ENCODE results near the gene MYLK3. TPM values are rescaled to one million over a fixed set of nuclear protein-coding genes. Genes with fewer than 3 reads are reported as not detected.

MYLK3 gene
- total RNA-seq, 1 donor from 2014 or later: 0.49 TPM

DNA sequence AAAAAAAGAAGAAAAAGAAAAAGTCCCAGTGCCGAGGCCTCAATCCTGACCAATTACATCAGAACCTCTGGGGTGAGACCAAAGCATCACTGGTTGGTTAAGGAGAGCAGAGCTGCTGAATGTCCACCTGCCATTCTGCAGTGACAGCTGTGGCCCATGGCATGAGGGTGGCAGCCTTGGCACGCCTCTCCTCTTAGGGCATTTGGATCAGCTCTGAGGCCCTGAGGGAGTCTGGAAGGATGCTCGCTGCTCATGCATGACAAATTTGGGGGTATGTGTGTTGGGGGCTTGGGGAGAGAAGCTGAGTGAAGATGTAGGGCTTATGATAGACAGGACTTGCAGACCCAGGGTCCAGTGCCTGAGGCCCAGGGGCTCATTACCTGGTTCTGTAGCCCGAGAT, 26.3 kb downstream of the MYLK3 start:
- DNase-seq: no peak
- Mint-ChIP-seq H3K36me3 (ENCODE audit: unreplicated experiment) (no peaks in the 10 kb centered on the region), H3K27ac (ENCODE audit: unreplicated experiment) (no peak overlapping the region), H3K27me3 (ENCODE audit: unreplicated experiment) (peaks cover 4% of the 10 kb centered on the region), H3K9me3 (ENCODE audit: unreplicated experiment) (no peaks in the 10 kb centered on the region), H3K4me3 (ENCODE audit: unreplicated experiment) (no peak overlapping the region), H3K4me1 (ENCODE audit: low read depth, unreplicated experiment) (no peaks in the 10 kb centered on the region)
- TF ChIP-seq, protein P1, sequence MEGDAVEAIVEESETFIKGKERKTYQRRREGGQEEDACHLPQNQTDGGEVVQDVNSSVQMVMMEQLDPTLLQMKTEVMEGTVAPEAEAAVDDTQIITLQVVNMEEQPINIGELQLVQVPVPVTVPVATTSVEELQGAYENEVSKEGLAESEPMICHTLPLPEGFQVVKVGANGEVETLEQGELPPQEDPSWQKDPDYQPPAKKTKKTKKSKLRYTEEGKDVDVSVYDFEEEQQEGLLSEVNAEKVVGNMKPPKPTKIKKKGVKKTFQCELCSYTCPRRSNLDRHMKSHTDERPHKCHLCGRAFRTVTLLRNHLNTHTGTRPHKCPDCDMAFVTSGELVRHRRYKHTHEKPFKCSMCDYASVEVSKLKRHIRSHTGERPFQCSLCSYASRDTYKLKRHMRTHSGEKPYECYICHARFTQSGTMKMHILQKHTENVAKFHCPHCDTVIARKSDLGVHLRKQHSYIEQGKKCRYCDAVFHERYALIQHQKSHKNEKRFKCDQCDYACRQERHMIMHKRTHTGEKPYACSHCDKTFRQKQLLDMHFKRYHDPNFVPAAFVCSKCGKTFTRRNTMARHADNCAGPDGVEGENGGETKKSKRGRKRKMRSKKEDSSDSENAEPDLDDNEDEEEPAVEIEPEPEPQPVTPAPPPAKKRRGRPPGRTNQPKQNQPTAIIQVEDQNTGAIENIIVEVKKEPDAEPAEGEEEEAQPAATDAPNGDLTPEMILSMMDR (IDR thresholded peaks at IDR 0.05; ENCODE audit: partially characterized antibody, unreplicated experiment): no peak

DNA sequence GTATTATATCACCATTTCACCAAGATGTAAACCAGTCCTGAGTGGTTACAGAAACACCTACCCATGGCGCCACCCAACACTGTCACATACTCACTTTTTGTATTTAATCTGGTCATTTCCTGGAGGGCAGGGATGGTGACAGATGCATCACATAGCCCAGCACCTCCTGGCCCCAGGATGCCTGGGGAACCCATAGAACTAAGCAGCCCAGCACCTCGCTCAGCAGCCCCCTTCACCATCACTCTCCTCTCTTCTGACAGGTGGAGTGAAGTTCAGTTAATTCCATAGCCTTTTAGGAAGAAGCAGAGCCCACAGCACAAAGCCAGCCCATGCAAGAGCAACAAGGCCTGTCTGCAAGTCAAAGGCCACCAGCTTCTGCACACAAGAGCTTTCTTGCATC, 27.5 kb downstream of the MYLK3 start:
- Mint-ChIP-seq H3K36me3 (ENCODE audit: unreplicated experiment) (no peaks in the 10 kb centered on the region), H3K27ac (ENCODE audit: unreplicated experiment) (no peak overlapping the region), H3K4me3 (ENCODE audit: unreplicated experiment) (no peak overlapping the region), H3K4me1 (ENCODE audit: low read depth, unreplicated experiment) (no peaks in the 10 kb centered on the region), H3K9me3 (ENCODE audit: unreplicated experiment) (no peaks in the 10 kb centered on the region), H3K27me3 (ENCODE audit: unreplicated experiment) (peaks cover 4% of the 10 kb centered on the region)
- TF ChIP-seq, protein P1 (IDR thresholded peaks at IDR 0.05; ENCODE audit: partially characterized antibody, unreplicated experiment): no peak
- no peak for DNase-seq

DNA sequence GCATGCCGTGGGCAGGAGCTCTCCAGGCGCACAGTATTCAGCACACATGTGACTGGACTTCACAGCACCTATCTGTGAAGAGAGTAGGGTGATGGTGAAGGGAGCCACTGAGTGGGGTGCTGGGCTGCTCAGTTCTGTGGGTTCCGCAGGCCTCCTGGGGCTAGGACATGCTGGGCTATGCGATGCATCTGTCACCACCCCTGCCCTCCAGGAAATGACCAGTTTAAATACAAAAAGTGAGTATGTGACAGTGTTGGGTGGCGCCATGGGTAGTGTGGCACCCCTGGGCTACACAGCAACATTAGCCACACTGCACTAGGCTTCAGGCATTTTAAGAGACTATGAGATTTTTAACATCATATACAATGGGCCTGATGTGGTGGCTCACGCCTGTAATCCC, 28.6 kb downstream of the MYLK3 start:
- TF ChIP-seq, protein P1 (IDR thresholded peaks at IDR 0.05; ENCODE audit: partially characterized antibody, unreplicated experiment): no peak
- Mint-ChIP-seq H3K4me1 (ENCODE audit: low read depth, unreplicated experiment) (no peaks in the 10 kb centered on the region), H3K27me3 (ENCODE audit: unreplicated experiment) (peaks cover 4% of the 10 kb centered on the region), H3K4me3 (ENCODE audit: unreplicated experiment) (no peak overlapping the region), H3K27ac (ENCODE audit: unreplicated experiment) (no peak overlapping the region), H3K9me3 (ENCODE audit: unreplicated experiment) (no peaks in the 10 kb centered on the region), H3K36me3 (ENCODE audit: unreplicated experiment) (no peaks in the 10 kb centered on the region)
- no peak for DNase-seq

DNA sequence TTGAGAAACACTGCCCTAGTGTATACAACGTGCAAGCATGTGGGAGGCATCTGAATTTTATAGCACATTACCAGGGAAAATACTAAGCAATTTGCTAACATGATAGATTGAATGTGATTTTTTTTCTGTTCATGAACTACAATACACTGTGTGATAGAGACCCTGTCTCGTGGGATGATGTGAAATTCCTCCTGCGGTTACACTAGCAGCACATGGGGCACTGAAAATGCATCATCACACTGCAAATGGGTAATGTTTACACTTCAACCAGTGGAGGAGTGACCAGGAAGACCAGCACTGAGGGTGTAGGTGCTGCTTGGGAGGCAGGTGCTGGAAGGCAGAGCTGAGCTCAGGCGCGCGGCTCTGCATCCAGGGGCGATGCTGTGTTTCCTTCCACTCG, 29.9 kb downstream of the MYLK3 start:
- H3K27me3 Mint-ChIP-seq (ENCODE audit: unreplicated experiment): peaks cover 4% of the 10 kb centered on the region
- no peak for DNase-seq
- no peaks in the 10 kb centered on the region for H3K36me3 Mint-ChIP-seq (ENCODE audit: unreplicated experiment)
- H3K9me3 Mint-ChIP-seq (ENCODE audit: unreplicated experiment): no peaks in the 10 kb centered on the region
- H3K4me1 Mint-ChIP-seq (ENCODE audit: low read depth, unreplicated experiment): no peaks in the 10 kb centered on the region
- H3K27ac Mint-ChIP-seq (ENCODE audit: unreplicated experiment): no peak overlapping the region
- no peak overlapping the region for H3K4me3 Mint-ChIP-seq (ENCODE audit: unreplicated experiment)
- TF ChIP-seq, protein P1 (IDR thresholded peaks at IDR 0.05; ENCODE audit: partially characterized antibody, unreplicated experiment): no peak

DNA sequence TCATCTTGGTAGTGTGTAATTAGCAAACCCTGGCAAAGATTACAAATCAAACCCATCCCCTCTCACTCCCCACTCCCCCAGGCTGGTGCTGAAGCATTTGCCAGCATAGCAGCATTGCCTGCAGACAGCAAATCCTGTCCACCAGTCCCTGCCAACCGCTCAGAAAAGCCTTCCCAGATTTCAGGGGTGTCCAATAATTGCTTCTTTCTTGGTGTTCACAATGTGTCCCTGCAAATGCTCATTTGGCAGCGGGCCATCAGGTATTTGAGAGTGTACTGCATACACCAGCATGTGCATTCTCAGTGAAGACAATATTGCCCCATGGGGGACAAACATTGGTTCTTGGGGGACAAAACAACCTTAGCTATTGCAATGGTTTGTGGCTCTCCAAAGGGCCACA, 30.5 kb downstream of the MYLK3 start:
- no peak for DNase-seq
- Mint-ChIP-seq H3K4me3 (ENCODE audit: unreplicated experiment) (no peak overlapping the region), H3K27me3 (ENCODE audit: unreplicated experiment) (peaks cover 4% of the 10 kb centered on the region), H3K36me3 (ENCODE audit: unreplicated experiment) (no peaks in the 10 kb centered on the region), H3K27ac (ENCODE audit: unreplicated experiment) (no peak overlapping the region), H3K9me3 (ENCODE audit: unreplicated experiment) (no peaks in the 10 kb centered on the region), H3K4me1 (ENCODE audit: low read depth, unreplicated experiment) (no peaks in the 10 kb centered on the region)
- TF ChIP-seq, protein P1 (IDR thresholded peaks at IDR 0.05; ENCODE audit: partially characterized antibody, unreplicated experiment): no peak
